Measurements from ENCODE around the gene WNT7A. TPM values are rescaled to one million over a fixed set of nuclear protein-coding genes. Genes with fewer than 3 reads are reported as not detected.

WNT7A gene
- total RNA-seq, result under 0.01 TPM in 1 of 2 replicates, not detected in the other

GRCh38 chr3:13879946-13880810 is at the start of gene WNT7A:
Gene WNT7A, minus strand, starts transcription at chr3:13880071. Its CDS starts 255 bp downstream, at chr3:13879816.

Other genes with a start within 250 kb of the WNT7A start
- gene CHCHD4, start 244.8 kb upstream of the WNT7A start, total RNA-seq, result 14.1 and 21.3 TPM in 2 replicates
- gene TMEM43, start 245.0 kb upstream of the WNT7A start, total RNA-seq, result 69.8 and 85.4 TPM in 2 replicates